SK-N-SH (cell line): ENCODE results near the gene EBF3. TPM values are rescaled to one million over a fixed set of nuclear protein-coding genes. Genes with fewer than 3 reads are reported as not detected.

Experiments used
- CTCF ChIA-PET: fragments of 300-600, 350-600 bp; formaldehyde crosslinking; extraction: SDS; loops from one replicate; lab custom pipeline; 2021; lab: Yijun Ruan, JAX
- POLR2A ChIA-PET: fragments of 350-600 bp; sonication (Branson Sonifier 250); formaldehyde crosslinking; extraction: SDS; loops from one replicate; lab custom pipeline; 2020; ENCODE audit warnings: antibody characterized with exemption, inconsistent platforms; lab: Yijun Ruan, JAX
- DNase-seq: peaks from one replicate; pipeline ENCODE4 v3.0.0; 2012
- H2AFZ ChIP-seq: fragments of 200-600 bp; sonication (generic); 2 replicates; pipeline ENCODE4 v1.8.1; 2016; ENCODE audit warnings: antibody characterized with exemption, mild to moderate bottlenecking, low read depth
- H3F3A ChIP-seq: fragments of 200-600 bp; sonication (generic); replicated peaks from 2 replicates; pipeline ENCODE3; 2016; ENCODE audit warnings: antibody characterized with exemption, mild to moderate bottlenecking; ENCODE audit not compliant: insufficient read depth
- H3K27ac ChIP-seq, 2 experiments: fragments of 200-500 bp in 1 of 2; fragments of 200-600 bp in 1 of 2; sonication (Bioruptor generic) in 1 of 2; sonication (generic), shearing (Covaris generic) in 1 of 2; 2 replicates each; pipeline versions ENCODE4 v1.5.1 to v1.6.1; 2014 to 2016; ENCODE audit warnings: low read depth in 2 of 2, inconsistent platforms in 1 of 2, low read length in 1 of 2, mild to moderate bottlenecking in 1 of 2, mixed read lengths in 1 of 2
- H3K27me3 ChIP-seq: fragments of 200-600 bp; sonication (generic), shearing (Covaris generic); 2 replicates; pipeline ENCODE4 v1.6.1; 2016; ENCODE audit warnings: mixed run types; ENCODE audit not compliant: insufficient read depth
- H3K36me3 ChIP-seq, 2 experiments: fragments of 200-500 bp in 1 of 2; fragments of 200-600 bp in 1 of 2; sonication (Bioruptor generic) in 1 of 2; sonication (generic) in 1 of 2; replicated peaks in 1 of 2; 2 replicates each; pipeline versions ENCODE3 to v1.5.1; 2014 to 2016; ENCODE audit warnings: low read length in 1 of 2, mild to moderate bottlenecking in 1 of 2; ENCODE audit not compliant: insufficient read depth in 2 of 2, control insufficient read depth in 1 of 2
- H3K4me1 ChIP-seq, 2 experiments: fragments of 200-500 bp in 1 of 2; fragments of 200-600 bp in 1 of 2; sonication (Bioruptor generic) in 1 of 2; sonication (generic), shearing (Covaris generic) in 1 of 2; 2 replicates each; pipeline versions ENCODE4 v1.5.1 to v1.6.1; 2014 to 2016; ENCODE audit warnings: low read depth in 1 of 2, low read length in 1 of 2, mixed run types in 1 of 2; ENCODE audit not compliant: insufficient read depth in 2 of 2, control insufficient read depth in 1 of 2
- H3K4me2 ChIP-seq: fragments of 200-600 bp; sonication (generic), shearing (Covaris generic); 2 replicates; pipeline ENCODE4 v1.6.1; 2017; ENCODE audit warnings: mixed run types
- H3K4me3 ChIP-seq, 2 experiments: fragments of 200-500 bp in 1 of 2; fragments of 200-600 bp in 1 of 2; sonication (Bioruptor generic) in 1 of 2; sonication (generic), shearing (Covaris generic) in 1 of 2; 2 replicates each; pipeline versions ENCODE4 v1.5.1 to v1.8.1; 2014 to 2016; ENCODE audit warnings: low read depth in 2 of 2, inconsistent platforms in 1 of 2, low read length in 1 of 2, mild to moderate bottlenecking in 1 of 2, mixed read lengths in 1 of 2, moderate library complexity in 1 of 2
- H3K79me2 ChIP-seq: fragments of 200-600 bp; sonication (generic); 2 replicates; pipeline ENCODE4 v1.8.1; 2017; ENCODE audit warnings: mild to moderate bottlenecking; ENCODE audit not compliant: insufficient read depth
- H3K9ac ChIP-seq: fragments of 200-600 bp; sonication (generic); 2 replicates; pipeline ENCODE4 v1.6.1; 2017; ENCODE audit warnings: mixed run types
- H3K9me2 ChIP-seq: fragments of 200-600 bp; sonication (generic); 2 replicates; pipeline ENCODE4 v1.6.1; 2017; ENCODE audit warnings: mixed run types
- H3K9me3 ChIP-seq: fragments of 200-600 bp; sonication (generic); 2 replicates; pipeline ENCODE4 v1.6.1; 2017; ENCODE audit warnings: mixed run types, mild to moderate bottlenecking, moderate library complexity
- H4K20me1 ChIP-seq: fragments of 200-600 bp; sonication (generic); 2 replicates; pipeline ENCODE4 v1.6.1; 2017; ENCODE audit warnings: mild to moderate bottlenecking, mixed run types; ENCODE audit not compliant: insufficient read depth
- FOXJ3 ChIP-seq: sonication (generic); formaldehyde crosslinking; IDR thresholded peaks from 2 replicates; pipeline ENCODE4 v1.5.1; 2020; ENCODE audit warnings: mild to moderate bottlenecking, missing genetic modification reagents
- GABPA ChIP-seq: IDR thresholded peaks from 2 replicates; pipeline ENCODE4 v1.4.0; 2012; ENCODE audit warnings: low read depth, mild to moderate bottlenecking
- JUND ChIP-seq: IDR thresholded peaks from 2 replicates; pipeline ENCODE4 v1.4.0; 2012
- RFX5 ChIP-seq: IDR thresholded peaks from 2 replicates; pipeline ENCODE4 v1.6.1; 2012; ENCODE audit warnings: mild to moderate bottlenecking, improper control_type of control experiment, low read length
- TAF1 ChIP-seq: IDR thresholded peaks from 2 replicates; pipeline ENCODE4 v1.6.1; 2012; ENCODE audit warnings: low read depth, mild to moderate bottlenecking, low read length, moderate library complexity, borderline replicate concordance
- TCF12 ChIP-seq: IDR thresholded peaks from 2 replicates; pipeline ENCODE4 v1.4.0; 2012
- TEAD4 ChIP-seq: IDR thresholded peaks from 2 replicates; pipeline ENCODE4 v1.4.0; 2012; ENCODE audit warnings: mild to moderate bottlenecking, borderline replicate concordance; ENCODE audit not compliant: insufficient read depth
- YY1 ChIP-seq: IDR thresholded peaks from 2 replicates; pipeline ENCODE4 v1.4.0; 2012; ENCODE audit warnings: low read depth, mild to moderate bottlenecking
- WGBS: methylation state at CpG from one replicate; pipeline ENCODE4 v1.1.6; 2017; ENCODE audit warnings: low lambda C conversion rate; 5-methylcytosine and 5-hydroxymethylcytosine counted together
- polyA plus RNA-seq, 3 experiments: library from polyadenylated mRNA; depleted of rRNA; stranded (reverse); fragments of >200 nt; gene quantifications; 2 replicates each; pipeline ENCODE4 v1.2.3, GENCODE V29; 2012
- TF ChIP-seq, protein P1 (sequence below): fragments of 150-350 bp; IDR thresholded peaks from 2 replicates; pipeline ENCODE4 v1.6.1; 2017; ENCODE audit warnings: antibody characterized with exemption, low read length, low read depth, borderline replicate concordance
- TF ChIP-seq, protein P2 (sequence below): IDR thresholded peaks from 2 replicates; pipeline ENCODE4; 2012

Gene EBF3
- polyA plus RNA-seq, 1 of the 3 experiments (the other 2 are of a cell fraction): not detected

DNA sequence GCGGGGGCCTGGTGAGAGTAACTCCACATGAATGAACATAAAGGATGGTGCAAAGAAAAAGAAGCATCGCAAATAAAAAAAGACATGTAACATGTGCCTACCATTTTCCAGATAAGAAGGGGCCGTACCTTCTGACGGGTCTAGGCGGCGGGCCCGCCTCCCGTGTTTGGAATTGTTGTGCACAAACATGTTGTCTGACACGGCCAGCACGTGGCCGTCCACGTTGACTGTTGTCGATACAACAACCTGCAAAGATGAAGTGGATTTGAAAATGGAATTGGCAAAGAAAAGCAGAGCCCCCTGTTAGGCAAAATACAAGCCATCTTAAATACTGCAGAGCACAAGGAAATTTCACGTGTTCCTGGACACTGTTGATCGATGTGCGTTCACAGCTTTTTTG, 90.7 kb downstream of the EBF3 start:
- 72% methylated on average over 16 of the region's 16 CpGs for WGBS
- Histone ChIP-seq H3K9me2 (no peaks in the 10 kb centered on the region), H3F3A (no peaks in the 10 kb centered on the region), H3K79me2 (no peaks in the 10 kb centered on the region), H3K27me3 (no peaks in the 10 kb centered on the region), H3K36me3 (no peaks in the 10 kb centered on the region), H3K4me3 (no peak overlapping the region), H2AFZ (no peak overlapping the region), H4K20me1 (no peaks in the 10 kb centered on the region), H3K9me3 (peaks cover 4% of the 10 kb centered on the region; the same call in 1 of the 2 replicates), H3K27ac (no peak overlapping the region), H3K9ac (no peak overlapping the region), H3K4me2 (no peak overlapping the region), H3K4me1 (peaks cover 0 to 15% of the 10 kb centered on the region in 2 experiments; a peak in 1 of 4 replicates)
- CTCF ChIA-PET: interaction anchor here (3.2 kb wide), 1 partner anchor 15 kb away, joined by 9 read pairs; no protein-coding TSS in a partner anchor
- no peak for DNase-seq
- no peak for TF ChIP-seq GABPA
- POLR2A ChIA-PET: no interaction called here

DNA sequence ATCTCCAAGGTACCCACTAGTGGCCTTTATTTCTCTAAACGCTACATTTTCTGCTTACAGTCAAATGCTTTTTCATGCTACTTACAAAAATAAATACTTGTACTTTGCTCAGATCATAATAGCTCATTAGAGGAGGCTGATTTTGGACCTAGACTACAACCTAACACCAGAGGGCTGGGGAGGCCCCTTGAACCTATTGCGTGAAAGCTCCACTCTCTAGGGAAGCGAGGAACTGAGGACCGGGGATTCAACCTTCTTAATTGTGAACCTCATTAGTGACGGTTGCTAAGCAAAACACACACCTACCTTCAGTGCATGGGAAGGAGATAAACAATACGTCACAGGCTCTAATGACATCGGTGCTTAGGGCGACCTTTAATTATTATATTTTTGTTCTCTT, 92.1 kb downstream of the EBF3 start:
- no peak overlapping the region for H3K4me3 ChIP-seq
- no peaks in the 10 kb centered on the region for H3K27me3 ChIP-seq
- ChIA-PET POLR2A (no interaction called here), CTCF (interaction anchor here (0.9 to 3.0 kb wide), 5 partner anchors 17 to 98 kb away, joined by 3 to 15 read pairs (median 4); no protein-coding TSS in a partner anchor)
- H4K20me1 ChIP-seq: no peaks in the 10 kb centered on the region
- H3K79me2 ChIP-seq: no peaks in the 10 kb centered on the region
- peaks cover 4% of the 10 kb centered on the region; the same call in 1 of the 2 replicates for H3K9me3 ChIP-seq
- H2AFZ ChIP-seq: no peak overlapping the region
- no peak overlapping the region for H3K9ac ChIP-seq
- H3K9me2 ChIP-seq: no peaks in the 10 kb centered on the region
- no peaks in the 10 kb centered on the region for H3F3A ChIP-seq
- H3K4me1 ChIP-seq: peaks cover 0 to 20% of the 10 kb centered on the region in 2 experiments; a peak in 1 of 4 replicates
- DNase-seq: no peak
- no peak overlapping the region for H3K27ac ChIP-seq
- H3K36me3 ChIP-seq: no peaks in the 10 kb centered on the region
- WGBS: 71% methylated on average over 8 of the region's 8 CpGs
- TF ChIP-seq TAF1 (no peak), JUND (no peak), TEAD4 (no peak), YY1 (no peak), RFX5 (no peak), TCF12 (no peak), FOXJ3 (CRISPR knock-in tag) (no peak)
- TF ChIP-seq, protein P1, sequence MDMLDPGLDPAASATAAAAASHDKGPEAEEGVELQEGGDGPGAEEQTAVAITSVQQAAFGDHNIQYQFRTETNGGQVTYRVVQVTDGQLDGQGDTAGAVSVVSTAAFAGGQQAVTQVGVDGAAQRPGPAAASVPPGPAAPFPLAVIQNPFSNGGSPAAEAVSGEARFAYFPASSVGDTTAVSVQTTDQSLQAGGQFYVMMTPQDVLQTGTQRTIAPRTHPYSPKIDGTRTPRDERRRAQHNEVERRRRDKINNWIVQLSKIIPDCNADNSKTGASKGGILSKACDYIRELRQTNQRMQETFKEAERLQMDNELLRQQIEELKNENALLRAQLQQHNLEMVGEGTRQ: no peak
- TF ChIP-seq, protein P2, sequence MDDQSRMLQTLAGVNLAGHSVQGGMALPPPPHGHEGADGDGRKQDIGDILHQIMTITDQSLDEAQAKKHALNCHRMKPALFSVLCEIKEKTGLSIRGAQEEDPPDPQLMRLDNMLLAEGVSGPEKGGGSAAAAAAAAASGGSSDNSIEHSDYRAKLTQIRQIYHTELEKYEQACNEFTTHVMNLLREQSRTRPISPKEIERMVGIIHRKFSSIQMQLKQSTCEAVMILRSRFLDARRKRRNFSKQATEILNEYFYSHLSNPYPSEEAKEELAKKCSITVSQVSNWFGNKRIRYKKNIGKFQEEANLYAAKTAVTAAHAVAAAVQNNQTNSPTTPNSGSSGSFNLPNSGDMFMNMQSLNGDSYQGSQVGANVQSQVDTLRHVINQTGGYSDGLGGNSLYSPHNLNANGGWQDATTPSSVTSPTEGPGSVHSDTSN: no peak
- no peak overlapping the region for H3K4me2 ChIP-seq
